Trophoblast cell (in vitro differentiated cells and primary cell): ENCODE measurements around the gene WSB2.
"Not testable (repeated sequence)": the region's sequence is repeated elsewhere in the genome, so short reads cannot be mapped to it uniquely, and the experiment has no call there.

ENCODE experiments used
- DNase-seq, 2 donors: peaks; one replicate each; pipeline ENCODE4 v3.0.0-alpha.2; 2016
- H2AFZ ChIP-seq: 2 replicates; pipeline ENCODE4 v1.6.1; 2013; ENCODE audit warnings: low read length, moderate library complexity, mild to moderate bottlenecking; ENCODE audit not compliant: insufficient read depth, poor library complexity
- H2AK5ac ChIP-seq: 2 replicates; pipeline ENCODE4 v1.6.1; 2013; ENCODE audit warnings: mild to moderate bottlenecking, low read length
- H2BK120ac ChIP-seq: 2 replicates; pipeline ENCODE4 v1.6.1; 2013; ENCODE audit warnings: low read length, mild to moderate bottlenecking, moderate library complexity; ENCODE audit not compliant: insufficient read depth, poor library complexity
- H2BK12ac ChIP-seq: 2 replicates; pipeline ENCODE4 v1.6.1; 2013; ENCODE audit warnings: mild to moderate bottlenecking, low read length, moderate library complexity
- H2BK5ac ChIP-seq: 2 replicates; pipeline ENCODE4 v1.6.1; 2013; ENCODE audit warnings: low read length, low read depth, moderate library complexity, mild to moderate bottlenecking; ENCODE audit not compliant: poor library complexity
- H3K14ac ChIP-seq: 2 replicates; pipeline ENCODE4 v1.6.1; 2013; ENCODE audit warnings: mild to moderate bottlenecking, low read length
- H3K18ac ChIP-seq: 2 replicates; pipeline ENCODE4 v1.6.1; 2013; ENCODE audit warnings: mild to moderate bottlenecking, low read length
- H3K23ac ChIP-seq: 2 replicates; pipeline ENCODE4 v1.6.1; 2013; ENCODE audit warnings: low read length
- H3K27ac ChIP-seq: 2 replicates; pipeline ENCODE4 v1.5.1; 2013; ENCODE audit warnings: low read depth, mild to moderate bottlenecking, inconsistent platforms, low read length, moderate library complexity
- H3K27me3 ChIP-seq: 2 replicates; pipeline ENCODE4 v1.6.1; 2013; ENCODE audit warnings: inconsistent platforms, mild to moderate bottlenecking, low read length, moderate library complexity; ENCODE audit not compliant: insufficient read depth
- H3K36me3 ChIP-seq, 2 experiments: 1 replicate in 1 of 2; 2 replicates in 1 of 2; pipeline ENCODE4 v1.6.1; 2013; ENCODE audit warnings: low read length in 2 of 2, mild to moderate bottlenecking in 2 of 2, moderate library complexity in 1 of 2; ENCODE audit not compliant: insufficient read depth in 2 of 2, control insufficient read depth in 1 of 2
- H3K4ac ChIP-seq: 2 replicates; pipeline ENCODE4 v1.6.1; 2013; ENCODE audit warnings: low read depth, mild to moderate bottlenecking, low read length, moderate library complexity
- H3K4me1 ChIP-seq, 2 experiments: 1 replicate in 1 of 2; 2 replicates in 1 of 2; pipeline ENCODE4 v1.6.1; 2013; ENCODE audit warnings: low read length in 2 of 2, mild to moderate bottlenecking in 2 of 2, moderate library complexity in 1 of 2; ENCODE audit not compliant: insufficient read depth in 2 of 2, control insufficient read depth in 1 of 2
- H3K4me2 ChIP-seq: 2 replicates; pipeline ENCODE4 v1.6.1; 2013; ENCODE audit warnings: inconsistent platforms, mild to moderate bottlenecking, low read length, moderate library complexity
- H3K4me3 ChIP-seq: 2 replicates; pipeline ENCODE4 v1.5.1; 2013; ENCODE audit warnings: mild to moderate bottlenecking, low read depth, low read length, inconsistent platforms
- H3K79me1 ChIP-seq: one replicate; pipeline ENCODE4 v1.6.1; 2013; ENCODE audit warnings: low read length
- H3K79me2 ChIP-seq: 2 replicates; pipeline ENCODE4 v1.6.1; 2013; ENCODE audit warnings: low read length, mild to moderate bottlenecking; ENCODE audit not compliant: control insufficient read depth, insufficient read depth, poor library complexity
- H3K9ac ChIP-seq: 2 replicates; pipeline ENCODE4 v1.6.1; 2013; ENCODE audit warnings: mild to moderate bottlenecking, low read length
- H3K9me3 ChIP-seq: 2 replicates; pipeline ENCODE4 v1.6.1; 2013; ENCODE audit warnings: low read depth, mild to moderate bottlenecking, control low read depth, inconsistent platforms, low read length; ENCODE audit not compliant: insufficient read depth
- H4K12ac ChIP-seq: 2 replicates; pipeline ENCODE4 v1.6.1; 2013; ENCODE audit warnings: low read depth, mild to moderate bottlenecking, low read length, moderate library complexity
- H4K8ac ChIP-seq: 2 replicates; pipeline ENCODE4 v1.6.1; 2013; ENCODE audit warnings: low read depth, mild to moderate bottlenecking, low read length, moderate library complexity
- H4K91ac ChIP-seq: one replicate; pipeline ENCODE4 v1.6.1; 2013; ENCODE audit warnings: low read depth, mild to moderate bottlenecking, low read length, moderate library complexity
- WGBS: extraction: QIAGEN DNeasy Blood & Tissue Kit; methylation state at CpG from one replicate; pipeline ENCODE4 v1.1.7; 2013; ENCODE audit warnings: missing lambda C conversion rate; ENCODE audit not compliant: insufficient read length, insufficient coverage; ENCODE audit errors: extremely low coverage; 5-methylcytosine and 5-hydroxymethylcytosine counted together

The WSB2 gene

GRCh38 chr12:118025168-118025567, 35.8 kb downstream of the WSB2 start:
- H3K79me2 ChIP-seq: no peaks in the 10 kb centered on the region
- no peak overlapping the region for H3K4ac ChIP-seq
- H3K79me1 ChIP-seq: no peaks in the 10 kb centered on the region
- H3K9ac ChIP-seq: no peak overlapping the region
- H3K27me3 ChIP-seq: no peaks in the 10 kb centered on the region
- no peak overlapping the region for H2BK5ac ChIP-seq
- H2BK120ac ChIP-seq: no peak overlapping the region
- H2BK12ac ChIP-seq: no peak overlapping the region
- H2AFZ ChIP-seq: no peak overlapping the region
- H4K8ac ChIP-seq: no peak overlapping the region
- H3K4me2 ChIP-seq: no peak overlapping the region
- H2AK5ac ChIP-seq: no peak overlapping the region
- no peaks in the 10 kb centered on the region for H3K9me3 ChIP-seq
- no CpG with 5 or more reads among the region's 4 CpGs for WGBS
- H3K4me1 ChIP-seq: no peaks in the 10 kb centered on the region
- no peak overlapping the region for H3K27ac ChIP-seq
- H3K36me3 ChIP-seq: peaks cover 34 to 52% of the 10 kb centered on the region in 2 experiments
- no peak overlapping the region for H4K12ac ChIP-seq
- no peak overlapping the region for H3K14ac ChIP-seq
- no peak overlapping the region for H3K18ac ChIP-seq
- no peak for DNase-seq
- no peak overlapping the region for H3K23ac ChIP-seq
- H3K4me3 ChIP-seq: no peak overlapping the region
- H4K91ac ChIP-seq: no peak overlapping the region

DNA sequence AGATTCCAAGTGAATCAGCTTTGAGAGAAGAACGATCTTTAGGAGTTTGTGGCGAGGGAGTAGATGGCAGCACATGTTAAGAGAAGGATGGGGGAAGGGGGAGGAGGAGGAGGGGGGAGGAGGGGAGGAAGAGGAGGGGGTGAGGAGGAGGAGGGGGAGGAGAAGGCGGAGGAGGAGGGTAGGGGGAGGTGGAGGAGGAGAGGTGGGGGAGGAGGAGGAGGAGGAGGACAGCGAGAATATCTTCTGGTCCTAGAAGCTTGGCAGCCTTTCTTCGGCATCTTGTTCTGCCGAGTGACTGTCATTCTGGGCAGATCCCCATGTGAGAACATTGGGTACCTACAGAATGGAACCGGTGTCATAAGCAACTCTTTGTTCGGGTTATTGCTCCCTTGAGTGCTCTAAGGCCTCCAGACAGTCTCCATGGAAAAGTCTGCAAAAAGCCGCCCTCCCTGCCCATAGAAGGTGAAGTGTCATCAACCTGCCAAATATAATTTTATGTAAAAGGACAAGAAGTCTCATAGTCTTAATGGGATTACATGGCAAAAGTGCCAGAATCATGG, 37.6 kb downstream of the WSB2 start:
- Histone ChIP-seq H3K79me1 (no peaks in the 10 kb centered on the region), H3K9me3 (no peaks in the 10 kb centered on the region), H2AK5ac (no peak overlapping the region), H3K79me2 (no peaks in the 10 kb centered on the region), H3K18ac (no peak overlapping the region), H4K12ac (no peak overlapping the region), H3K27ac (no peak overlapping the region), H4K91ac (no peak overlapping the region), H2BK12ac (no peak overlapping the region), H3K23ac (no peak overlapping the region), H3K4me2 (no peak overlapping the region), H4K8ac (no peak overlapping the region), H3K27me3 (no peaks in the 10 kb centered on the region), H2BK5ac (no peak overlapping the region), H3K36me3 (peaks cover 35 to 50% of the 10 kb centered on the region in 2 experiments), H3K4me1 (no peaks in the 10 kb centered on the region), H2BK120ac (no peak overlapping the region), H2AFZ (no peak overlapping the region), H3K4ac (no peak overlapping the region), H3K9ac (no peak overlapping the region), H3K14ac (no peak overlapping the region), H3K4me3 (no peak overlapping the region)
- no peak for DNase-seq
- 100% methylated on average over 1 of the region's 9 CpGs for WGBS

DNA sequence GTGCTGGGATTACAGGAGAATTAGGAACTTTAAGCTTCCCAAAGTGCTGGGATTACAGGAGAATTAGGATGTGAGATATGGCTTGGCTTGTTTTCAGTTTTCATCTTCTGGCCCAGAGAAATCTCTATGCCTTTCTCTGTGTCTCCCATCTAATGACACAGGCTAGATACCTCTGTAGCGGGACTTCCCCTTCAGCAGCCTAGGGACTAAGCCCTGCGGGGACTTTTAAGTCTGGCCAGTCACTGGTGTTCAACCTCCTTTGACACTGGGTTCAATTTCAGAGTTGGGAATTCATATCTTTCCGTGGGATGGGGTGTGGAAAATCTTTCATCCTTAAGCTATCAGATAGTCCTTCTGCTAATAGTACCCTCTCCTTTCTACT, 38.3 kb downstream of the WSB2 start:
- no peak overlapping the region for H2AFZ ChIP-seq
- no peak overlapping the region for H2BK120ac ChIP-seq
- no peaks in the 10 kb centered on the region for H3K79me1 ChIP-seq
- no peak overlapping the region for H3K23ac ChIP-seq
- H4K12ac ChIP-seq: no peak overlapping the region
- H3K27ac ChIP-seq: no peak overlapping the region
- no peaks in the 10 kb centered on the region for H3K79me2 ChIP-seq
- no peak overlapping the region for H3K18ac ChIP-seq
- peaks cover 35 to 49% of the 10 kb centered on the region in 2 experiments for H3K36me3 ChIP-seq
- H3K9me3 ChIP-seq: no peaks in the 10 kb centered on the region
- WGBS: no CpG with 5 or more reads among the region's 3 CpGs
- H4K8ac ChIP-seq: no peak overlapping the region
- H3K4me1 ChIP-seq: no peaks in the 10 kb centered on the region
- no peak for DNase-seq
- no peak overlapping the region for H2BK12ac ChIP-seq
- no peak overlapping the region for H4K91ac ChIP-seq
- H3K4ac ChIP-seq: no peak overlapping the region
- no peak overlapping the region for H3K14ac ChIP-seq
- no peak overlapping the region for H3K4me2 ChIP-seq
- H2BK5ac ChIP-seq: no peak overlapping the region
- no peaks in the 10 kb centered on the region for H3K27me3 ChIP-seq
- no peak overlapping the region for H3K4me3 ChIP-seq
- no peak overlapping the region for H2AK5ac ChIP-seq
- no peak overlapping the region for H3K9ac ChIP-seq

DNA sequence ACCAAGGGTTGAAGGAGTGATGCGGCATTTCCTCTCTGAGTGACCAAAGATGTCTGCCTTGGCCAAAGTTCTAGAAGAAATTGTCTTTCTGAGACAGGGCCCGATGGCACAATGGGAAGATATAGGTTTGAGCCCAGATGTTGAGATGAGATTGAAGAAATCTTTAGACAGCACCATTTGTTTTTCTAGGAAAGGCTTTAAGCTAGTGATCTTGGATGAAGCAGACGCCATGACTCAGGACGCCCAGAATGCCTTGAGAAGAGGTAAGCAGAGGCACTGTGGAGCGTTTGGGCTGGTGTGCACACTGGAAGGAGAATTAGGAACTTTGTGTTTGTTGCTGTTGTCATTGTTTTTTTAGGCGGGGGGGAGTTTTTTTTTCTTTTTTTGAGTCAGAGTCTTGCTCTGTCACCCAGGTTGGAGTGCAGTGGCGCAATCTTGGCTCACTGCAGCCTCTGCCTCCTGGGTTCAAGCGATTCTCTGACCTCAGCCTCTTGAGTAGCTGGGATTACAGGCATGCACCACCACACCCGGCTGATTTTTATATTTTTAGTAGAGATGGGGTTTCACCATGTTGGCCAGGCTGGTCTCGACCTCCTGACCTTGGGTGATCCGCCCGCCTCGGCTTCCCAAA, 38.8 kb downstream of the WSB2 start:
- peaks cover 35 to 48% of the 10 kb centered on the region in 2 experiments for H3K36me3 ChIP-seq
- not testable (repeated sequence) for H3K4me2 ChIP-seq, H4K12ac ChIP-seq, H3K4me3 ChIP-seq, H2AK5ac ChIP-seq, H4K8ac ChIP-seq, H3K79me2 ChIP-seq, H2BK120ac ChIP-seq, H3K14ac ChIP-seq, DNase-seq, H2AFZ ChIP-seq, H4K91ac ChIP-seq, H3K9ac ChIP-seq, H3K27me3 ChIP-seq, H3K27ac ChIP-seq, H2BK12ac ChIP-seq, H3K79me1 ChIP-seq, H2BK5ac ChIP-seq, H3K9me3 ChIP-seq, H3K4ac ChIP-seq, H3K4me1 ChIP-seq, H3K18ac ChIP-seq, H3K23ac ChIP-seq
- WGBS: no CpG with 5 or more reads among the region's 13 CpGs
